ENCODE data around the gene TRIM16.
"Not testable (repeated sequence)": the region's sequence is repeated elsewhere in the genome, so short reads cannot be mapped to it uniquely, and the experiment has no call there.

Gene TRIM16

GRCh38 chr17:15613111-15613510 lies 71.0 kb downstream of the TRIM16 start:
- DNase-seq: not testable (repeated sequence)

- not testable (repeated sequence) for DNase-seq
These were observed 91.2 kb downstream of the TRIM16 start for GRCh38 chr17:15592960-15593359.

GRCh38 chr17:15591986-15592385 lies 92.1 kb downstream of the TRIM16 start:
- DNase-seq: not testable (repeated sequence)

- DNase-seq: not testable (repeated sequence)
These were observed 93.3 kb downstream of the TRIM16 start for GRCh38 chr17:15590844-15591243.

- DNase-seq: peak; percentile 38
These were observed 94.3 kb downstream of the TRIM16 start for GRCh38 chr17:15589544-15590536.

GRCh38 chr17:15588017-15588416 lies 96.1 kb downstream of the TRIM16 start:
- not testable (repeated sequence) for DNase-seq

GRCh38 chr17:15583313-15583712 lies 100.8 kb downstream of the TRIM16 start:
- not testable (repeated sequence) for DNase-seq

- not testable (repeated sequence) for DNase-seq
These were observed 102.6 kb downstream of the TRIM16 start for GRCh38 chr17:15581462-15581861.
